Measurements from ENCODE around the gene C2CD5.
"Not testable (repeated sequence)": the region's sequence is repeated elsewhere in the genome, so short reads cannot be mapped to it uniquely, and the experiment has no call there.

Gene C2CD5

GRCh38 chr12:22477166-22477893 is 67.0 kb downstream of the C2CD5 start:
- no peak for DNase-seq

GRCh38 chr12:22476133-22476532 is 68.2 kb downstream of the C2CD5 start:
- no peak for DNase-seq

- DNase-seq, result no peak
Observed at GRCh38 chr12:22474970-22475720, 69.2 kb downstream of the C2CD5 start.

- no peak for DNase-seq
Observed at GRCh38 chr12:22473212-22473611, 71.1 kb downstream of the C2CD5 start.

- no peak for DNase-seq
Observed at GRCh38 chr12:22467190-22467589, 77.2 kb downstream of the C2CD5 start.

GRCh38 chr12:22463306-22463705 is 81.0 kb downstream of the C2CD5 start:
- no peak for DNase-seq

GRCh38 chr12:22461786-22462185 is 82.6 kb downstream of the C2CD5 start:
- DNase-seq, result no peak

GRCh38 chr12:22459838-22460490 is 84.4 kb downstream of the C2CD5 start:
- peak; percentile 59 for DNase-seq

- no peak for DNase-seq
Observed at GRCh38 chr12:22458298-22458937, 85.9 kb downstream of the C2CD5 start.

GRCh38 chr12:22457085-22457484 is 87.3 kb downstream of the C2CD5 start:
- no peak for DNase-seq

- DNase-seq, result no peak
Observed at GRCh38 chr12:22453511-22453910, 90.8 kb downstream of the C2CD5 start.

- no peak for DNase-seq
Observed at GRCh38 chr12:22447223-22447622, 97.1 kb downstream of the C2CD5 start.

GRCh38 chr12:22444317-22444665 is 100.1 kb downstream of the C2CD5 start:
- not testable (repeated sequence) for DNase-seq

- DNase-seq, result peak; percentile 79
Observed at GRCh38 chr12:22443379-22444316, 100.7 kb downstream of the C2CD5 start.

GRCh38 chr12:22437031-22437806 is 107.1 kb downstream of the C2CD5 start:
- DNase-seq, result no peak

GRCh38 chr12:22435583-22435982 is 108.8 kb downstream of the C2CD5 start:
- no peak for DNase-seq

GRCh38 chr12:22431693-22432251 is 112.6 kb downstream of the C2CD5 start:
- DNase-seq, result no peak

- DNase-seq, result no peak
Observed at GRCh38 chr12:22416801-22417200, 127.5 kb downstream of the C2CD5 start.

GRCh38 chr12:22415342-22416309 is 128.7 kb downstream of the C2CD5 start:
- no peak for DNase-seq

GRCh38 chr12:22414742-22415141 is 129.6 kb downstream of the C2CD5 start:
- DNase-seq, result no peak
